Tibial nerve (tissue), 4 donors: ENCODE measurements around the gene ANXA1. TPM values are rescaled to one million over a fixed set of nuclear protein-coding genes. Genes with fewer than 3 reads are reported as not detected.

Experiments
- DNase-seq, 2 donors: peaks; one replicate each; pipeline ENCODE4 v3.0.0-alpha.2; 2019; ENCODE audit warnings: low spot score in 2 of 2
- H3K27ac ChIP-seq, 4 donors: fragments of 200-600 bp; sonication (generic) in 3 of 4; one replicate each; pipeline ENCODE4 v1.5.1; 2017 to 2019; ENCODE audit warnings: mild to moderate bottlenecking in 1 of 4
- H3K27me3 ChIP-seq, 2 donors: fragments of 200-600 bp; sonication (generic) in 1 of 2; one replicate each; pipeline versions ENCODE4 v1.5.1 to v1.6.0; 2017 to 2019
- H3K36me3 ChIP-seq, 3 donors: fragments of 200-600 bp; sonication (generic); one replicate each; pipeline ENCODE4 v1.5.1; 2018 to 2019
- H3K4me1 ChIP-seq, 4 donors: fragments of 200-600 bp; sonication (generic) in 3 of 4; one replicate each; pipeline ENCODE4 v1.5.1; 2017 to 2019
- H3K4me3 ChIP-seq, 4 donors: fragments of 200-600 bp; sonication (generic) in 3 of 4; one replicate each; pipeline ENCODE4 v1.5.1; 2017 to 2019; ENCODE audit warnings: mild to moderate bottlenecking in 1 of 4, moderate library complexity in 1 of 4
- H3K9me3 ChIP-seq, 4 donors: fragments of 200-600 bp; sonication (generic) in 3 of 4; one replicate each; pipeline ENCODE4 v1.5.1; 2017 to 2019
- EP300 ChIP-seq, 2 donors: sonication (generic); formaldehyde crosslinking; IDR thresholded peaks; one replicate each; pipeline ENCODE4 v1.6.1; 2017; ENCODE audit warnings: antibody characterized with exemption in 2 of 2, mild to moderate bottlenecking in 1 of 2
- POLR2A ChIP-seq, 2 donors: fragments of 450-650 bp; IDR thresholded peaks; one replicate each; pipeline ENCODE4 v1.6.1; 2017; ENCODE audit warnings: antibody characterized with exemption in 2 of 2, mild to moderate bottlenecking in 2 of 2, moderate library complexity in 2 of 2
- WGBS, 2 donors: methylation state at CpG; one replicate each; pipeline ENCODE4 v1.1.5; 2018; 5-methylcytosine and 5-hydroxymethylcytosine counted together
- total RNA-seq, 4 donors: library from RNA; depleted of rRNA; stranded (reverse); fragments of >200 nt; gene quantifications; one replicate each; pipeline ENCODE4 v1.1.0, GENCODE V29; 2016
- TF ChIP-seq, protein P1 (sequence below), 5 experiments: fragments of 200-600 bp in 3 of 5; fragments of 450-650 bp in 2 of 5; sonication (generic) in 3 of 5; IDR thresholded peaks; one replicate each; pipeline ENCODE4 v1.5.1; 2016 to 2019; ENCODE audit warnings: antibody characterized with exemption in 5 of 5, mild to moderate bottlenecking in 3 of 5, moderate library complexity in 2 of 5

The ANXA1 gene
- total RNA-seq, 4 donors from 2014 or later: 265 to 504 (median 306) TPM

GRCh38 chr9:73133022-73133651, 18.5 kb upstream of the ANXA1 start:
- 43 to 58% methylated on average over 3 of the region's 3 CpGs for WGBS, 2 donors
- Histone ChIP-seq H3K4me1 (peaks cover 0 to 43% (median 13%) of the 10 kb centered on the region in 4 donors), H3K27me3 (no peaks in the 10 kb centered on the region), H3K9me3 (no peaks in the 10 kb centered on the region), H3K36me3 (no peaks in the 10 kb centered on the region), H3K4me3 (peak overlapping the region in 3 of 4 donors; percentile 38 to 62 (median 57)), H3K27ac (peak overlapping the region; percentile 70 to 95 (median 88))
- no peak for DNase-seq
- TF ChIP-seq POLR2A (IDR thresholded peaks at IDR 0.05): no peak
- TF ChIP-seq, protein P1, sequence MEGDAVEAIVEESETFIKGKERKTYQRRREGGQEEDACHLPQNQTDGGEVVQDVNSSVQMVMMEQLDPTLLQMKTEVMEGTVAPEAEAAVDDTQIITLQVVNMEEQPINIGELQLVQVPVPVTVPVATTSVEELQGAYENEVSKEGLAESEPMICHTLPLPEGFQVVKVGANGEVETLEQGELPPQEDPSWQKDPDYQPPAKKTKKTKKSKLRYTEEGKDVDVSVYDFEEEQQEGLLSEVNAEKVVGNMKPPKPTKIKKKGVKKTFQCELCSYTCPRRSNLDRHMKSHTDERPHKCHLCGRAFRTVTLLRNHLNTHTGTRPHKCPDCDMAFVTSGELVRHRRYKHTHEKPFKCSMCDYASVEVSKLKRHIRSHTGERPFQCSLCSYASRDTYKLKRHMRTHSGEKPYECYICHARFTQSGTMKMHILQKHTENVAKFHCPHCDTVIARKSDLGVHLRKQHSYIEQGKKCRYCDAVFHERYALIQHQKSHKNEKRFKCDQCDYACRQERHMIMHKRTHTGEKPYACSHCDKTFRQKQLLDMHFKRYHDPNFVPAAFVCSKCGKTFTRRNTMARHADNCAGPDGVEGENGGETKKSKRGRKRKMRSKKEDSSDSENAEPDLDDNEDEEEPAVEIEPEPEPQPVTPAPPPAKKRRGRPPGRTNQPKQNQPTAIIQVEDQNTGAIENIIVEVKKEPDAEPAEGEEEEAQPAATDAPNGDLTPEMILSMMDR (IDR thresholded peaks at IDR 0.05): no peak
- TF ChIP-seq EP300 (IDR thresholded peaks at IDR 0.05): no peak

- peak overlapping the region in 3 of 4 donors; percentile 10 to 95 (median 94) for H3K27ac ChIP-seq
- no peak overlapping the region for H3K4me3 ChIP-seq
- H3K4me1 ChIP-seq: peaks cover 0 to 46% (median 16%) of the 10 kb centered on the region in 4 donors
- WGBS, 2 donors: 41 to 52% methylated on average over 2 of the region's 2 CpGs
- H3K9me3 ChIP-seq: no peaks in the 10 kb centered on the region
- no peaks in the 10 kb centered on the region for H3K36me3 ChIP-seq
- DNase-seq: no peak
- H3K27me3 ChIP-seq: no peaks in the 10 kb centered on the region
- TF ChIP-seq, protein P1 (IDR thresholded peaks at IDR 0.05): no peak
- peak; percentile 17 to 65 for TF ChIP-seq EP300 (IDR thresholded peaks at IDR 0.05)
- peak in 1 of 2 donors; percentile 12 for TF ChIP-seq POLR2A (IDR thresholded peaks at IDR 0.05)
These were observed 17.7 kb upstream of the ANXA1 start for GRCh38 chr9:73133921-73134407.

DNA sequence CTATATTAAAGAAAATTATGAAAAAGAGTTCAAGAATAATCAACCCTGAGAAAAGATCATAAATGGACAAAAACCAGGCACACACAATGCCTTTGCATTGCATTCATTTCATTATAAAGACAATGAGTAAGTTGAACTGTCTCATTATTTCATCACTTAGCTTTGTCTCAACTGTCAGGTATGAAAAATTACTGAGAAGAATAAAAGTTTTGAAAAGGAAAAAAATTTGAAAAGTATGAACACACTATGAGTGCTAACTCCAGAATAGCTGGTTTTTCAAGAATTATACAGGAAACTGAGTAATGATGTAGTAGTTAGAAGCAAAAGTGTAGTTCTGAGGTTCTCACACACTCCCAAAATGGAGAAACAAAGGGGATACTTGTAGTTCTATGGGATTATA, 16.3 kb upstream of the ANXA1 start:
- peaks cover 0 to 46% (median 16%) of the 10 kb centered on the region in 4 donors for H3K4me1 ChIP-seq
- DNase-seq: no peak
- H3K9me3 ChIP-seq: no peaks in the 10 kb centered on the region
- no peak overlapping the region for H3K27ac ChIP-seq
- H3K36me3 ChIP-seq: no peaks in the 10 kb centered on the region
- no peaks in the 10 kb centered on the region for H3K27me3 ChIP-seq
- TF ChIP-seq EP300 (IDR thresholded peaks at IDR 0.05): no peak
- no peak for TF ChIP-seq POLR2A (IDR thresholded peaks at IDR 0.05)
- TF ChIP-seq, protein P1 (IDR thresholded peaks at IDR 0.05): no peak
- H3K4me3 ChIP-seq: no peak overlapping the region

GRCh38 chr9:73137286-73137899, 14.3 kb upstream of the ANXA1 start:
- Histone ChIP-seq H3K9me3 (no peaks in the 10 kb centered on the region), H3K4me3 (no peak overlapping the region), H3K27ac (peak overlapping the region in 2 of 4 donors; percentile 26 to 31), H3K4me1 (peaks cover 0 to 39% (median 13%) of the 10 kb centered on the region in 4 donors), H3K36me3 (no peaks in the 10 kb centered on the region), H3K27me3 (no peaks in the 10 kb centered on the region)
- WGBS, 2 donors: 53 to 58% methylated on average over 4 of the region's 4 CpGs
- TF ChIP-seq, protein P1 (IDR thresholded peaks at IDR 0.05): no peak
- TF ChIP-seq POLR2A (IDR thresholded peaks at IDR 0.05) (no peak), EP300 (IDR thresholded peaks at IDR 0.05) (no peak)
- no peak for DNase-seq

DNA sequence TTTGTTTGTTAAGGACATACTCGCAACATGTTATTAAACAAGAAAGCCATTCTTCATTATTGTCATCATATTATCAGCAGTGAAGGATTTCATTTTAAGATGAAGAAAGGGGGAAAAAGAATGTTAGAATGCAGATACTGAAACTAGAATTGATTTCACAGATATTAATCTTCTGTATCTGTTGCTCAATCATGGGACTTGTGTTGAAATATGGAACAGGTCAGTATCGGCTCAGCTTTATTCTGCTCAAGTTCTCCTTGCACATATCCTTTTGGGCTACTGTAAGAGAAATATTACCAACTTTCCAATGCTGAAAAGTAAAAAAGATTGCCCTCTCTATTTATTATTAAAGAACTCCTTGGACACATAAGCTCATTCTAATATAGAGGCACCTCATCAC, 13.8 kb upstream of the ANXA1 start:
- 53 to 68% methylated on average over 2 of the region's 2 CpGs for WGBS, 2 donors
- TF ChIP-seq EP300 (IDR thresholded peaks at IDR 0.05): no peak
- TF ChIP-seq, protein P1 (IDR thresholded peaks at IDR 0.05): no peak
- no peak for TF ChIP-seq POLR2A (IDR thresholded peaks at IDR 0.05)
- DNase-seq: no peak

More for the DNA sequence above, 13.8 kb upstream of the ANXA1 start:
- no peak overlapping the region for H3K4me3 ChIP-seq
- H3K27ac ChIP-seq: peak overlapping the region in 2 of 4 donors; percentile 26 to 31
- H3K36me3 ChIP-seq: no peaks in the 10 kb centered on the region
- no peaks in the 10 kb centered on the region for H3K9me3 ChIP-seq
- H3K4me1 ChIP-seq: peaks cover 0 to 36% (median 13%) of the 10 kb centered on the region in 4 donors
- no peaks in the 10 kb centered on the region for H3K27me3 ChIP-seq
